Measurements from ENCODE around the gene ANGPTL5. TPM values are rescaled to one million over a fixed set of nuclear protein-coding genes. Genes with fewer than 3 reads are reported as not detected.

ANGPTL5 gene
- total RNA-seq, 1 donor = 0.09 TPM

DNA sequence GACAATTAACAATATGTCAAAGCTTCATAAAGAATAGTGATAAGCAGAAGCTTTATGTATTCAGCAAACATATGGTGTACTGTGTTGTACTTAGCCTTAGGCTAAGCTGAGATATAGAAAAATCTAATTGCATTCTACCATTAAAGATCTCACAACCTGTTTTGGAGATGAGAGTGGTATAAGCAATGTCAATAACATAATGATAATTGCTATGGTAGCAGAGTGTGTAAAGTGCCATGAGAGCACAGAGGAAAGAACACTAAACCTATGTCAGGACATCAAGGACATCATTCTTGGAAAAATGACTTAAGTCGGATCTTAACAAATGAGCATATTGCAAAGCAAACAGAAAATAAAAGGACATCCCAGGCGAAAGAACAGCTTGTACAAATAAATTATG lies 28.6 kb upstream of the ANGPTL5 start:
- no peak for TF ChIP-seq CTCF (IDR thresholded peaks at IDR 0.05; ENCODE audit: insufficient read depth, low read length)
- DNase-seq (ENCODE audit: low read depth) = no peak

DNA sequence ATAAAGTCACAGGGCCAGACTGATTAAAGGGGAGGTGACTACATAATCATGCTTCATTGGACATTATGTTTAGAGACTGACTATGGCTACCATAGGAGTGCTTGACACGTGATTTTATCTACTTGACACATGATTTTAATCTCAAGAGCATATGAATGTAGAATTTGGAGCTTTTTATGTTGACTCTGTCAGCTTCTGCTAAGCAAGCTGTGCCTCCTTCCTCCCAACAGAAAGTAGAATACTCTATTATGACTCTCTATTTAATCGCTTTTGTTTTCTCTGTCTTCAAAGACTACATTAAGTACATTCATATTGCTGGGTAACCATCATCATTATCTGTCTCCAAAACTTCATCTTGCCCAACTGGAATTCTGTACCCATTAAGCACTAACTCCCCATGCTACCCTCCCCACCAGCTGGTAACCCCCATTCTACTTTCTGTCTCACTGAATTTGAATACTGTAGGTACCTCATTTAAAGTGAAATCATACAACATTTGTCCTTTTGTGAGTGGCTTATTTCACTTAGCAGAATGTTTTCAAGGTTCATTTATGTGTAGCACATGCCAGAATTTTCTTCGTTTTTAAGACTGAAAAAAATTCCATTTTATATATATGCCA lies 24.7 kb upstream of the ANGPTL5 start:
- TF ChIP-seq CTCF (IDR thresholded peaks at IDR 0.05; ENCODE audit: insufficient read depth, low read length) = no peak
- H3K4me3 ChIP-seq (ENCODE audit: low read depth, low read length) = no peak overlapping the region
- no peak for DNase-seq (ENCODE audit: low read depth)

More for the DNA sequence above, 28.6 kb upstream of the ANGPTL5 start:
- H3K4me3 ChIP-seq (ENCODE audit: low read depth, low read length) = no peak overlapping the region

- no peak for DNase-seq (ENCODE audit: low read depth)
- no peak for TF ChIP-seq CTCF (IDR thresholded peaks at IDR 0.05; ENCODE audit: insufficient read depth, low read length)
- H3K4me3 ChIP-seq (ENCODE audit: low read depth, low read length) = no peak overlapping the region
Measured at GRCh38 chr11:101931692-101932091, 15.4 kb upstream of the ANGPTL5 start.

DNA sequence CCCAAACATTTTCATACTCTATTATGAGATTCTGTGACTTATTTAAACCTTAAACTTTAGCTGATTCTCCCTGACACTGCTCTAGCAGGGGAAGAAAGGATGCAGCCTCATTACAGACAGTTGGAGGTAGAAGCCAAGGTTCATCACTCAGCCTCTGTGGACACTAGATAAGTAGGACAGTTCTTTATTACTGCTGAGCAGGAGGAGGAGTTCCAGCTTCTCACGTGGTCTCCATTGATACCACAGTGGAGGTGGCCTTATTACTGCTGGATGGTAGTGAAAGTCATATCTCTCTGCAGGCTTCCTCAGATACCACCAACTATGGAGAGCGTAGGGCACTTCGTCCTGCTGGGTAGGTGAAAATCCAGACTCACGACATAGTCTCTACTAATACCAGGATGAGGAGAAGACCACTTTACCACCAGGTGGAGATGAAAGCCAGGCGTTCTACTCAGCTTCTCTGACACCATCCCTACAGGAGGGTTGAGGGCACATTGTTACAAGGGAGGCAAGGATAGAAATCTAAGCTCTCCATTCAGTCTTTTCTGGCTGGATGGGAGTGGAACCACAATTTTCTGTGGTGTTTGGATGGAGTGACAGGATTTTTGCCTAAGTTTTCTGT lies 13.1 kb upstream of the ANGPTL5 start:
- no peak for TF ChIP-seq CTCF (IDR thresholded peaks at IDR 0.05; ENCODE audit: insufficient read depth, low read length)
- no peak overlapping the region for H3K4me3 ChIP-seq (ENCODE audit: low read depth, low read length)
- DNase-seq (ENCODE audit: low read depth) = no peak

DNA sequence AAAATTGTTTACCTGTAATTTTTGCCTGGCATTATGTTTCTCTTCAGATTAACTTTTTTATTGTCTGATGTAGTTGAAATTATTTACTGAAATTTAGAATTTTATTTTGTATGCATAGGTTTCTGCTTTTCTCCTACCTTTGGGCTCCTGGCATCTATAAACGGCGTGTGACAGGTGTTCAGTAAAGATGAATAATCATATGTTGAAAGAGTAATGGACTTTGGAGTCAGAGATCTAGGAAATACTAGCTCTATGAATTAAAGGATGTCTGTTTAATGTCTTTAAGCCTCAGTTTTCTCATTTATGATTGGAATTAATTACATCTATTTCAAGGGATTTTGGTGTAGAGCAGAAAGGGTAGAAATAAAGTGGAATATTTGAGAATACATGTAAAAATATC lies 7.2 kb upstream of the ANGPTL5 start:
- no peak overlapping the region for H3K4me3 ChIP-seq (ENCODE audit: low read depth, low read length)
- no peak for TF ChIP-seq CTCF (IDR thresholded peaks at IDR 0.05; ENCODE audit: insufficient read depth, low read length)
- DNase-seq (ENCODE audit: low read depth) = no peak

DNA sequence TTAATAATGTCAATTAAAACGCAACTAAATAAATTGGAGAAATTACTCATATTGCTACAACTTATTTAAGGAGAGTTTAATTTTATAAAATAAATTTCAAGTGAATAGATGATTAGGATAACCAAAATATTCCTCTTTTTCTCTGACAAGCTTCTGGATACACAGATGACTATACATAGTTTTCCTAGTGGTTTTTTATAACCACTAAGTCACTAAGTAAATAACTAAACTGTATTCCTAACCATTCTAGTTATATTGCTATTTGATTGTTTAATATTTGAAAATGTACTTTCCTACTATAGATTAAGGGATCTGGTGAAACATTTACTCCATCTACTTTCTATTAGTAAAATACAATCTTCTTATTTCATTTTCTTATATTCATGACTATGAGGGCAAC lies 4.7 kb upstream of the ANGPTL5 start:
- TF ChIP-seq CTCF (IDR thresholded peaks at IDR 0.05; ENCODE audit: insufficient read depth, low read length) = no peak
- no peak overlapping the region for H3K4me3 ChIP-seq (ENCODE audit: low read depth, low read length)
- no peak for DNase-seq (ENCODE audit: low read depth)

- no peak for TF ChIP-seq CTCF (IDR thresholded peaks at IDR 0.05; ENCODE audit: insufficient read depth, low read length)
- H3K4me3 ChIP-seq (ENCODE audit: low read depth, low read length) = no peak overlapping the region
- DNase-seq (ENCODE audit: low read depth) = no peak
Measured at GRCh38 chr11:101917226-101917625, 904 bp upstream of the ANGPTL5 start.
